GM21528 (cell line): ENCODE results near the gene DNAL4.
"Not testable (repeated sequence)": the region's sequence is repeated elsewhere in the genome, so short reads cannot be mapped to it uniquely, and the experiment has no call there.

Experiments used
- ATAC-seq: cut with Tn5 transposase; IDR thresholded peaks from one replicate; pipeline ENCODE4 v1.9.1; 2021; ENCODE audit warnings: mild to moderate bottlenecking, moderate library complexity; ENCODE audit not compliant: unreplicated experiment, low FRiP score

The DNAL4 gene

DNA sequence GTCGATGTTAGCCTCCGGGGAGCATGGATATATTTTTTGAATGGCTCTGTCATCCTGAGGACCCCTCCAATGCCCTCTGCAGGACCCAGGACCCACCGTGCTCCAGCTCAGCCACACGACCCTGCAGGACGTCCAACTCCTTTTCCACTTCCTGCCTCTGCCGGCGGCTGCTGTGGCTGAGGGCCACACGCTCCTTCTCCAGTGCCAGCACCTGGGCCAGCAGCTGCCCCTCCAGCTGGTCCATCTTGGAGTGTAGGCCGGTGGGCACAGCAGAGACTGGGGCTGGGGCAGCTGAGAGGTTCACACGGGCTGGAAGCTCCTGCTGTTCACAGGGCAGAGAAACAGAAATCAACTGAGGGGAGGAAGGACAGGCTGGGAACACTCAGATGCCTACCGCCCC, 34.2 kb upstream of the DNAL4 start:
- ATAC-seq = no peak

DNA sequence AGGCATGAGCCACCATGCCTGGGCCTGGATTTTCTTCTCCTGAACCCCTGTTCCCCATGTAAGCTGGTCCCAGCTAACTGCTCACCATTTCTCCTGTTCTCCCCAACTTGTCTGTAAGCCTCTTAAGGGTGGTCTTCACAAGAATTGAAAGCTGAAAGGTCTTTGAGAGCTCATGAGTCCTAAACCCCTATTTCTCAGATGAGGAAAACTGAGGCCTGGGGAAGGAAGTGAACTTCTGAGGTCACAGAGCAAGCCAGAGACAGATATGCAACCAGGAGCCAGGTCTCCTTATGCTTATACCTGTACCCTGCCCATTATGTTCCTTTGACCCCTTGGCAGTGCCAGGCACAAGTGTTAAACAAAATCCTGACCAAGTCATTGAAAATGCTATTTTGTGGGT, 33.6 kb upstream of the DNAL4 start:
- no peak for ATAC-seq

DNA sequence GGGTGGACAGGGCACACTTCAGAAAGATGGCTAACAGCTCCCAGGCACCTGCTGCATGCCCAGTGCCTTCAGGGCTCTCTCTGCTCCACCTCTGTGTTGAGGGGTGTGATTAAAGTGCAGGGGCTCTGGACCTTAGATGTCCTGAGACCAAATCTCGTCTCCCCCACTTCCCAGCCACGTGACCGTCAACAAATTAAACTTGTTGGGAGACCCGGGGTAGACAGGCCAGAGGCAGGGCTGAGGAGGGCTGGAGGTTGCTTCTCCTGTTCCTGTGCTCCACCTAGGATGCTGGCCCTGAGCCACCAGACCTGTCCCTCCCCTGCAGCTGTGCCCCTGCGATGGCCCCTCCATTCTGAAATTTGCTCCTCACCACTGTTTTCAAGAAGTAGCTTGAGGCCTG, 32.9 kb upstream of the DNAL4 start:
- ATAC-seq = no peak

DNA sequence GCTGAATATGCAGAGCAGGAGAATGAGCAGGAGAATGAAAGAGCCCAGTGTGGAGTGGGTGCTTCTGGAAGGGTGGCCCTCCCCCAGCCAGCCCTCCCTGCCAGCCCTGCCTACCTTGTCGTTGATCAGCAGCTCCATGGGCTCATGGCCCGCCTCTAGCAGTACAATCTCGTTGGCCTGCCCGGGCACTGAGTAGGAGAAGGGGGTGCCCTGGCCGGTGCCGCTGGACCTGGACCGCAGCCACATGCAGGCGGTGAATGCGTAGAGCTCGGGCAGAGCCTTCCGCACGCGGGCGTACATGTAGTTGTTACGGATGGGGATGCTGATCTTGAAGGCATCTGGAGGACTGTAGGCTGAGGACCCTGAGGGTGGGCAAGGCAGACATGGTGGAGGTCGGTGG, 32.4 kb upstream of the DNAL4 start:
- ATAC-seq = no peak

DNA sequence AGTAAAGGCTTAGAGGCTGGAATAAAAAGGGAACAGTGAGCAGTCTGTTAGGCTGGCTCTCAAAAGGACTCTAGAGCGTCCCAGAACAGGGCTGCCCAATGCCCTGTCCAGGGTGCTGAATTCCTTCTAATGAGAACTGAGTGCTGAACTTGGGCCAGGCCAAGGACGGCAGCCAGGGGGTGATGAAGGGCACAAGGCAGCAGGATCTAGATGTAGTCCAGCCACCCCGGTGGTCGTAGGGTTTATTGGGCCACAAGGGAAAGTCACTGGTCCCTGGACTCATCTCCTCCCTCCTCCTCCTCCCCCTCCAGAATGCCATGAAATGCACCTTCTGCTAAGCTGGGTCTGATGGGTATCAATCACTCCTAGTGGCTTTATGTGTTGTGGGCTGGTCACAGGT, 30.6 kb upstream of the DNAL4 start:
- ATAC-seq = no peak

DNA sequence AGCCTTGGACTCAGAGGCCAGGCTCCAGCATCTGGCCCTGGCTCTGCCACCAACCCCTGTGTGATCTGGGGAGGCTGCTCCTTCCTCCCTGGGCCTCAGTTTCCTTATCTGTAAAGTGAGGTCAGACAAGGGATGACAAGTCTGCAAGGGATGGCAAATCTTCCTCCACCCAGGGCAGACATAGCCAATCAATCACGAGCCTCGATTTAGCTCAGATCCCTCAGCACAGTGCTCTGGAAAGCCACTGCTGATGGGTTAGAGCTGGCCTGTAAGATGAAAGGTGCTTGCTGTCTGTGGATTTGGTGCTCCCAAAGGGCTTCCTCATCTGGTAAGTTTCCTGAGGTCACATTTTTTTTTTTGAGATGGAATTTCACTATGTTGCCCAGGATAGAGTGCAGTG, 29.7 kb upstream of the DNAL4 start:
- no peak for ATAC-seq

DNA sequence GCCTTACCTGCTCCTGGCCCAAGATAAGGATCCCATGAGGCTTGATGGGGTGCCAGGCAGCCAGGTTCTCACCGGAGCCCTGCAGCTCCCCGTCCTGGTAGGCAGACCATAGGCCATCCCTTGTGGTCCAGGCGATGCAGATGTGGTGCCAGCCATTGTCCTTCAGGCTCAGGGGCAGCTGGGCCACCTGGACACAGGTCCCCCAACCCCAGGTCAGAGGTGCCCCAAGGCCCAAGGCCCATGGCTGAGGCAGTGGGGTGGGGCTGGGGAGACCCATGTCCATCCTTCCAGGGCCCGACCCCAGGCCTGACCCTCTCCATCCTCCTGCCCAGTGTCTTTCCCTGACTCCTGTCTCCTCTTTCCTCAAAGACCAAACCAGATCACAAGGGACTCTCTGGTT, 29.1 kb upstream of the DNAL4 start:
- ATAC-seq = no peak

DNA sequence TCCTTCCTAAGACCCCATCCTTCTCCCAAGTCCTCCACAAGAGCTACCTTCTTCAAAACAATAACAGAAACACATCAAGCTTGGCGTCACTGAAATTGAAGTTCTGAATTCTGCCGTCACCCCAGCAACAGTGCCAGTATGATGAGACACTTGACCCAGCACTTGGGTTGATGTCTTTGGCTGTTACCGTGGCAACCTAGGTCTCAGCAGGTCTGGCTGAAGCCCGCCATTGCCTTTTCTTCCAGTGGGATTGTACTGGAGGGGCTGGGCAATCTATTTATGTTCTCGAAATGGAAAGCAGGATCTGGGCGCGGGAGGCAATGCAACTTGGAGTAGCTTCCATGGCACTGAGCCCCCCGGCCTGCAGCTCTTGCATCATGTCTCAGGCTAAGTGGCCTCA, 26.1 kb upstream of the DNAL4 start:
- ATAC-seq = no peak

DNA sequence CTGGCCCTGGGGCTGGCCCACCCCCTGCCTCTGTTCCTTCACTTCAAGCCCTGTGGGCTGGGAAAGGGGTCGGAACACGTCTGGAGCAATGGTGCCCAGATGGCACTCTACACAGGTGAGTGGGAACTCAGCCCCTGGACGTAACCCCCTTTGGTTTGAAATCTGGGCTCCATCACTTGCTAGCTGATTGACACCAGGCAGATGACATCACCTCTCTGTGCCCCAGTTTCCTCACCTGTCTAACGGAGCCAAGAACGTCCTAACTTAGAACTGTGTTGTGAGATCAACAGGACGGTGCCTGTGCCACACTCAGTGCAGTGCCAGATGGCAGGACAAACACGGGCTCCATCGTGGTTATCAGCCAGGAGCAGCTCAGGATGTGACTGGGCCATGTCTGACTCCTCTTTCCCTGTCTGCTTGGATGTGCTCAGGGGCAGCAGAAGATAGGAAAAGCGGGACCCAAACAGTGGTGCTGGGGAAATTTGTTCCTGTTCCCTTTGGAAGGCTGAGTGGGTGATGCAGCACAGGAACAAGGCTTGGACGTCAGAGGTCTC, 25.5 kb upstream of the DNAL4 start:
- no peak for ATAC-seq

DNA sequence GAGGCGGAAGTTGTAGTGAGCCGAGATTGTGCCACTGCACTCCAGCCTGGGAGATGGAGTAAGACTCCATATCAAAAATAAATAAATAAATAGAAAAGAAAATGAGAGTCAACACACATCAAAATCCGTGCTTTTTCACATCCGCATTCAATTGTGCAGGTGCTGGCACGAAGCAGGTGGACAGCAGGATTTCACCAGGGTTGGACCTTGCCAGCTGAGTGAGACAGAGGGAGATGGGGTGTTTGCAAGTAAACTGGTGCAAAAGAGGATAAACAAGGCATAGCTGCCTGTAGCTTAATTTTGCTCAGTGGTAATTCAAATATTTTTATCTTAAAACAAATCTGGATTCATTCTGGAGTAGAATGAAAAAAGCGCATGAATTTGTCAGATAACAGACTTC, 23.3 kb upstream of the DNAL4 start:
- ATAC-seq = no peak

DNA sequence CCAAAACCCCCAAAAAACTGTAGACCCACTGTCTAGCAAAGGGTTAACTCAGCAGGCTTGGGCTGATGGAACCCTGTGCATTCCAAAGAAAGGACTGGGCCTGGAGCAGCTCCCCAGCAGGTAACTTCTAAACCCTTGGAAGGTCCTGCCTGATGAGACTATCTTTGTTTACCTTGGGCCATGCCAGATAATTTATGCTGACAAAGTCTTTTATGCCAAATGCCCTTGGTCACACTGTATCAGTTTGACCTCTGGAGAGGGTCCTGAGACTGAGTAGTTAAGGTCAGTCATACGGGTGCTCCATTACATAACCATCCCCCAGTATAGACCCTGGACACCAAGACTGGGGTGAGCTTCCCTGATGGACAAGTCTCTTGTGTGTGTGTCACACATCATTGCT, 21.9 kb upstream of the DNAL4 start:
- no peak for ATAC-seq

DNA sequence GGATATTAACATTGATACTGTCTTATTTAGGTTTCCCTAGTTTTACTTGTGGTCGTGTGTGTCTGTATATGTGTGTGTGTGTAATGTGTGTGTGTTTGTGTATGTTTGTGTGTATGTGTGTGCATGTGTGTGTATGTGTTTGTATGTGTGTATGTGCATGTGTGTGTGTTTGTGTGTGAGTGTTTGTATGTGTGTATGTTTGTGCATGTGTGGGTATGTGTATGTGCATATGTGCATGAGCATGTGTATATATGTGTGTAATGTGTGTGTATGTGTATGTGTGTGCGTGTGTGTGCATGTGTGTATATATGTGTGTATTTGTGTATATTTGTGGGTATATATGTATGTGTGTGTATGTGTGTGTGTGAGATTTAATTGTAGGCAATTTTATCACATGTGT, 17.3 kb upstream of the DNAL4 start:
- no peak for ATAC-seq

DNA sequence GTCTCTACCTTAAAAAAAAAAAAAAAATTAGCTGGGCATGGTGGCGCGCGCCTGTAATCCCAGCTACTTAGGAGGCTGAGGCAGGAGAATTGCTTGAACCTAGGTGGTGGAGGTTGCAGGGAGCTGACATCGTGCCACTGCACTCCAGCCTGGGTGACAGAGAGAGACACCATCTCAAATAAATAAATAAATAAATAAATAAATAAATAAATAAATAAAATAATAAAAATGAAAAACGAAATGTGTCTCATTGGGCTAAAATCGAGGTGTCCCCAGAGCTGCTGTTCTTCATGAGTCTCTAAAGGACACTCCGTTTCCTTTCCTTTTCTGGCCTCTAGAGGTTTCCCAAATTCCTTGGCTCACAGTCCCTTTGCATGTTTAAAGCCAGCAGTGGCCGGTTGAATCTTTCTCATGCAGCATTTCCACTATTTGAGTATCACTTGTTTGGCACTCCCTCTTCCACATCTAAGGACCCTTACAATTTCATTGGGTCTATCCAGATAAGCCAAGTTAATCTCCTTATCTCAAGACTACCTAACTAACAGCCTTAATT, 11.2 kb upstream of the DNAL4 start:
- ATAC-seq = not testable (repeated sequence)

DNA sequence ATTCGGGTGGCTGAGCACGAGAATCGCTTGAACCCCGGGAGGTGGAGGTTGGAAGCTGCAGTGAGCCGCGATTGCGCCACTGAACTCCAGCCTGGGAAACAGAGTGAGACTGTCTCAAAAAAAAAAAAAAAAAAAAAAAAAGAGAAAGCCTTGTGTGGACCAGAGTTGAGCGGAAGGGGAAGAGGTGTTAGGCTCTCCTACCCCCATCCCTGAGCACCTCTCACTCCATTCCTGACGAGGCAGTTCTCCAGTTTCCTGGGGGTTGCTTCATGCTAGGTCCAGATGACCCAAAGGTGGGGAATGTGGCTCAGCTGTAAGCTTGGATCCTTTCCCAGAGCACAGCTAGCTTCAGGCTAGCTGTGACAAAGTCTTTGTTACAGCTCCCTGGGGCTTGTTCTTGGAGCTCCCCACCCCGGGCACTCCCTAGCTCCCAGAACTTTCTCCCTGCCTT, 8.8 kb upstream of the DNAL4 start:
- no peak for ATAC-seq

DNA sequence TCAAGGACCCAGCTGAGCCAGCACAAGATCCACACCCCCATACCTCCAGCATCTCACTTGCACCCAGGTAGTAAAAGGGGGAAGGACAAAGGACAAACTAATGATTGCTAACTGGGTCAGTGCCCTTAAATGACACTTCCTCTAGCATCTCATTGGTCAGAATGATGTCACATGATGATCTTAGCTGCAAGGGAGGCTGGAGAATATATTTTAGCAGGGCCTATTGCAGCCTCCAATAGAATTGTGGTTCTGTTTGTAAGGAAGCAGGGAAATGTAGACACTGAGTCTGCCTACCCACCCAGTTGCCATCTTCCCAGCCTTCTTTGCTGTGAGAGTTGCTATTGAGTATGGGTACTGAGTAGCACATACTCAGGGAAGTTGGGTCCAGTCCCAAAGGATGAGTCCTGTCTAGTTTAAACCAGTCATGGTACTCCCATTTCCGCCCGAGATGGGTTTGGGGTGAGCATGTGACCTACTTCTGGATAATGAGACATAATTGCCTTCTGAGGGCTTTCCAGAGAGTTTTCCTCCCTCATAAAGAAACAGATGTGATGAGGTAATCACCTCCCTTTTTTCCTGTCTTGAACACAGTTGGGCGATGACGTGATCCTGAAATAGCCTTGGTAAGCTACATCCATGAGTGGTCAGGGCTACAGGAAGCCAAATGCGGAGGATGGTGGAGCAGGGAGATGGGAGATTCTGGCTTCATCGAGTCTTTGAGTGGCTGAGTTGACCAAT, 5.5 kb upstream of the DNAL4 start:
- no peak for ATAC-seq

DNA sequence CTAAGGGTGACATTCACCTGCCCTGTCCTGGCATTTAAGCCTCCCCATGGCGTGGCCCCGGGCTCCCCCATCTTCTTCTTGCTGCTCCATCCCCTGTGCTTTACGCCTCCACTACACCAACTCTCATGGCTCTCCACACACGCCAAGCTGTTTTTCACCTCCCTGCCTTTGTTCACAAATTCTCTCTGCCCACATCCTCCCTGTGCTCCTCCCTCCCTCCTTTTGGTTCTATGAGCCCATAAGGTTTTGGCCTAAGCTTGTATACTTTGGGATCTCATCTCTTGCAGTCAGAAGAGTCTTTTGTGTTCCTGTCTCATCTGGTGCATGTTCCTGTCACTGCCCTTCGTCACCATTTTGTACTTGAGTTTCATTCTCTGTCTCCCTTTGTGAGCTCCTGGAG, 4.6 kb upstream of the DNAL4 start:
- ATAC-seq = no peak

DNA sequence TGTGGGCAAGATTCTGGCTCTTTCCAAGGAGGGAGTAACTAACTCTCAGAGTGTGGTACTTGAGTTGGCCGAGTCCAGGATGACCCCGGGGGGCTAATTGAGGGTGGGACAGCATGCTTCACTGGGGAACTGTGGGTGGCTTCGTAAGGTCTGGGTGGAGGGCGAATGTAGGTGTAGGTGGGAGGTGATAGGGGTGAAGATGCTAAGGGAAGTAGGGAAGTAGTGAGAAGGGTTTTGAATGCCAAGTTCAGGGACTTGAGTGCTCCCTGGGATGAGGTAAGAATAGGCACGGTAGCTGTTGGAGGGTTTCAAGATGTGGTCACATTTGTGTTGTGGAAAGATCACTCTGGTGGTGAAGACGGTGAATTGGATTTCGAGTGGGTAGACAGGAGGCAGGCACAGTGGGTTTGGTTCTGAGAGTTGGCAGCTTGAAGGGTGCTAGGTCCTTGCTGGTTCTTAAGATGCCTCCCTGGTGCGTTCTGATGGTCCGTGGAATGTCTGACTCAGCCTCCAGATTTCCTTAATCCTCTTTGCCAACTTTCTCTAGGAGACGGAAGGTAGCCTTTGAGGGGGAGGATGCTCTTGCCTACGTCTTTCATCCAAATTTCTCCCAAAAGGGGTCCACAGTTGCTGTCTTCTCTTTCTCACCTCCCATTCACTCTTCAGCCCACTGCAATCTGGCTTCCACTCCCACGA, 2.5 kb upstream of the DNAL4 start:
- no peak for ATAC-seq

DNA sequence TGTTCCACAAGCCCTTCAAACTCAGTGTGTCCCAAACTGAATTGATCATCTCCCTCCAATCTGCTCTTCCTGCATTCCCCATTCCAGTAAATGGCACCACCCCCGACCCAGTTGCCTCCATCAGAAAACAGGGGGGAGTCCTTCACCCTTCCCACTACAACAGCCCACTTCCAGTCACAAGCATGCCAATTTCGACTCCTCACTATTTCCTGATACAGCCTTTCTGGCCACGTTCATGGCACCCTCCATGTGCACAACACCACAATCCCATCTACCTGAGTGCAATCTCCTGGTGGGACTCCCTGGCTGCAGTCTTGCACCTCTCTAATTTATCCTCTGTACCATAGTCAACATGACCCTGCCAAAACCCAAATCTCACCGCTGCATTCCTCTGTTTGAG, 1.6 kb upstream of the DNAL4 start:
- ATAC-seq = no peak

DNA sequence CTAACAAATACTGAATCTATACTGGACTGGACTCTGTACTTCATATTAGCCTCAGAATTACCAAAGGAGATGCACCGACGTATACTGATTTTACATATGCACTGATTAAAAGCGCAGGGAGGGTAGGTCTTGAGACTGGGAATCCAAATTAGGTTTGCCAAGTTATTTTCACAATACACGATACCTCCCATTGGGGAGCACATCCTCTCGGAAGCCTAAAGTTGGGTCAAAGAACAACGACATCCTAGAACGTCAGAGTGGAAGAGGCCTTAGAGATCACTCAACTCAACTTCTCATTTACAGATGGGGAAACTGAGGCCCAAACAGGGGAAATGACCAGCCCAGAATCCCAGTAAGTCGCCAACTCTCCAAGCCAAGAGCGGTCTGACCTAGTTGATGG, 626 bp downstream of the DNAL4 start:
- ATAC-seq = no peak

DNA sequence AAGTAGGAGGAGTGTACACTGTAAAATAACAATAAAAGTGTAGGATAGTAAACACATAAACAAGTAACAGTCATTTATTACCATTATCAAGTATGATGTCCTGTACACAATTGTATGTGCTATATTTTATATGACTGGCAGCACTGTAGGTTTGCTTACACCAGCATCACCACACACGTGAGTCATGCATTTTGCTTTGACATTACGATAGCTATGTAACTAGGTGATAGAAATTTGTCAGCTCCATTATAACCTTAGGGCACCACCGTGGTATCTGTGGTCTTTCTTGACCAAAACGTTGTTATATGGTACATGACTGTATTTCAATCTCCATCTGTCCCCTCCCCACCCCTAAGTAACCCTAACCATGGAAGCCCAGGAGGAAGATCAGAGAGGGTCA, 1.1 kb downstream of the DNAL4 start:
- ATAC-seq = no peak

DNA sequence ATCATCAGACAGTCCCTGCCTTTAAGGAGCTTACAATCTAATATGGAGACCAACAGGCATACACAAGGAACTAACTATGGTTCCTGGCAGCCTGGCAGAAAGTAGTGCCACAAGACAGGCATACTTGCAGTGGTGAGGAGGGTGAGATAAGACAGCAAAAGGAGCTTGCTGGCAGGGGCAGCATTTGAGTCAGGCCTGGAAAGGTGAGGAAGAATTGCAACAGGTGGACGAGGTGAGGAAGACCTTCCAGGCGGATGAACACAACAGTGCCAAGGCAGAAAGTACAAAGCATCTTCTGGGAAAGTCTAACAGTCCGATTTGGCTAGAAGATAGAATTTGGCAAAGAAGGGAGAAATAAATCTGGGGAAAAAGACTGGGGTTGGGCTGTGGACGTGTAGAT, 4.3 kb downstream of the DNAL4 start:
- no peak for ATAC-seq

DNA sequence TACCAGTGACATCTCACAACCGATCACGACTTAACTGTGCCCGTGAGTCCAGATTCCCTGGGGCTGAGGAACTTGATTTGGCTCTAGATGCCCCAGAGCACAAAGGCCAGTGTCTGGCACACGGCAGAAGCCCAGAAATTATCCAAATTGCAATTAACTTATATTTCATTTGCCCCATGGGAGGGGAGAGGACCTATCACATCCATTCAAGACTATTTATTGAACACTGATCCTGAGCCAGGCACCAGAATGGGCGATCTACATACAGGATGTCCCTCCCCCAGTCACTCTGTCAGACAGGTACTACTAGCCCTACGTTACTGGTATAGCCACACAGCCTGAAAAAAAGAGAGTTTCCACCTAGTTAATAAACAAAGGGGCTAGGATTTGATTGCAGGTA, 5.1 kb downstream of the DNAL4 start:
- no peak for ATAC-seq
